GM18873 (cell line): ENCODE results near the gene AGAP4.
"Not testable (repeated sequence)": the region's sequence is repeated elsewhere in the genome, so short reads cannot be mapped to it uniquely, and the experiment has no call there.

ENCODE experiments used
- ATAC-seq: cut with Tn5 transposase; IDR thresholded peaks from one replicate; pipeline ENCODE4 v1.9.1; 2021; ENCODE audit warnings: mild to moderate bottlenecking, moderate library complexity, moderate number of reproducible peaks; ENCODE audit not compliant: unreplicated experiment, low FRiP score

Gene AGAP4

DNA sequence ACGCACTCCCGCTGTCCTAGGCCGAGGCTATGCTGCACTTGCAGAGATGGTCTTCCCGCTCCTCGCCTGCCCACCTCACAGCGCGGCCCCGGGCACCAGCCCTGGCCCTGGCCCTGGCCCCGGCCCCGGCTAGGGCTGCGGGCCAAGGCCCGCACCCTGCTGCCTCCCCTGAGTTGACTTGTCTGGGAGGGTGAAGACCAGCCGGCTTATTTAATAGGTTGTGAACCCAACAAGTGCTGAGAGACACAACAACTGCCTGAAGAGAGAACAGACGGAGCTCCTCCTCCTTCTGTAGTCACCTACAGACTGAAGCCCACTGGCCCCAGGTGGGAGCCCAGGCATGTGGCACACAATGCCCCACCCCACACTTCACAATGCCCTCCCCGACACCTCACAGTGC, at the start of gene AGAP4:
TSS of gene AGAP4 (minus strand) at position 101 of the 400 bp plus-strand sequence. CDS start 153 bp downstream, outside the sequence.
- ATAC-seq, result not testable (repeated sequence)

DNA sequence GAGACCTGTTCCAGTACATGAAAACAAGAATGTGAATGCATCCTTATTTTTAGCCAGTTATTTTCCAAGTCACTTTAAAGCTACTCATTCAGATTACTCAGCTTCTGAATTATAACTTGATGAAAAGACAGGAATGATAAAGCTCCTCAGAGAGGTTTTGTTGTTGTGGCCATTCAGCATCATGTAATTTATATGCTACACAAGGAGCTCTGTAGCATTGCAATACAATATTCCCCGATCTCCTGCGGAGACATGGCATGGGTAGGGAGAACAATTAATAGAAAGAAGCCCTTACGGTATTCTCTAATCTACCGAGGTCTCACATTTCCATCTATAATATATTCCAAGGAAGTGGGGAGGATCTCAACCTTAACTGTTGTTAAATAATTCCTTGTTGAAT, 43.4 kb upstream of the AGAP4 start:
- not testable (repeated sequence) for ATAC-seq

GRCh38 chr10:45889539-45890230, 42.4 kb upstream of the AGAP4 start:
- ATAC-seq, result not testable (repeated sequence)

DNA sequence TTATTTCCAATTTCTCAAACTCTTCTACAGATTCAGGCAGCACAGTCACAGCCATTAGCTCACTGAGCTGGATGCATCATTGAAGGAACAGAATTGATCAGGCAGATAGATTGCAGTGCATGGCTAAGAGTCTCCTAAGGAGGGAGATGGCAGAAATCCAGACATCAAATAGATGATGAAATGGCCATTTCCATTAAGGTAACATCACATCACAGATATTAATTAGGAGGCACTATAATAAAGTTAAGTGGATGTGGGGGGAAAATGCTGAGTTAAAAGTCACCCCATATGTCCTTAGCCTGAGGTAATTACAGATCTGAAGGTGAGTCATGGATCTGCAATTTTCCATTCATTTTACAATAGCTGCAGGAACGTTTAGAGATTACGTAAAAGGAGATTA, 35.6 kb upstream of the AGAP4 start:
- ATAC-seq, result not testable (repeated sequence)

- ATAC-seq, result not testable (repeated sequence)
Measured at GRCh38 chr10:45865404-45865803, 18.1 kb upstream of the AGAP4 start.

DNA sequence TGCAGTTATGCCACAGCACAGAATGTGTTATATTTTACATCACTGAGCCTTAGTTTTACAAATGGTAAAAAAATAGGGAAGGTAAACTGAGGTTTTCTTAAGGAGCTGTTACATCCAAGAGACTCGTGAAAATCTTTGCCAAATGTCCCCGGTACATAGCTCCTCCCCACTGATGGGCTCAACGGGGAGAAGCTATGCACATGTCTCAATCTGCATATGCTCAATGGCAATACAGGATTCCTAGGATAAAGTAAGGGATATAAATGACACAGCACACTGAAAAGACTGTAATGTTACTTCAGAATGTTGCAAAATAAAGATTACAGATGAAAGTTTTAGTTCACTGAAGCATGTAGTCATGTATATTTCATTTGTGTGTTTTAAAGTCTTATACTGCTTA, 17.0 kb upstream of the AGAP4 start:
- ATAC-seq, result not testable (repeated sequence)

DNA sequence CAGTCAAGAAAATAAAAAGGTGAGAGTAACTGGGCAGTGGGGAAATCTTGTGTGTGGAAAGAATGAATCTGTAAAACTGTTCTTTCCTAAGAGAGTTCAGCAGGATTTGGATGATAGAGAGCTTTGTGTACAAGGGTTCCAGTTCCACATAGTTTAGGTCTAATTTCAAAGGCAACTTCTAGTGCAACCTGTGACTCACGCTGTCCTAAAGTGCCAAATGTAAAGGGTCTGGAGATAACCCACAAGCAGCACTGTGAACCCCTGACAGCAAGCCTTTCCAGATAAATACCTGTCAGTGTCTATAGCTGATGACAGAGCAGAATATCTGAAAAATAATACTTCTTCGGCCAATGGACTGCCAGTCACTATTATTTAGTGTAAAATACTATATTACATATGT, 16.3 kb upstream of the AGAP4 start:
- ATAC-seq, result not testable (repeated sequence)

DNA sequence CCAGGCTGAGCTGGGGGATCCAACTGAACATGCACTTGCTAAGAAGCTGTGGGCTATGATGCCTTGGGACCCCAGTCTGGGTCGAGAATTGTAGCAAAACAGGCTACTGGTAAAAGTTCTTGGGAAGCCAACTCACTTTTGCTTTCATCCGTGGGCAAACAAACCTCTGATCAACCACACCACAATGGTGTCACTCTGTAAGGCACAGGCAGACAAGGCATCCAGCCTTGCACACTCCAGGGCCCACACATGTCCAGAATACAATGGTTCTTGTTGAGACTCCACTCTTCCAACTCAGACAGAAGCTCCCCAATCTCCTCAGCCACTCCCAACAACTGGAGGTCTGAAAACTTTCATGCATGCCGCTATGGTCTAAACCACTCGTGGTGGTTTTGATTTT, 10.6 kb upstream of the AGAP4 start:
- not testable (repeated sequence) for ATAC-seq

DNA sequence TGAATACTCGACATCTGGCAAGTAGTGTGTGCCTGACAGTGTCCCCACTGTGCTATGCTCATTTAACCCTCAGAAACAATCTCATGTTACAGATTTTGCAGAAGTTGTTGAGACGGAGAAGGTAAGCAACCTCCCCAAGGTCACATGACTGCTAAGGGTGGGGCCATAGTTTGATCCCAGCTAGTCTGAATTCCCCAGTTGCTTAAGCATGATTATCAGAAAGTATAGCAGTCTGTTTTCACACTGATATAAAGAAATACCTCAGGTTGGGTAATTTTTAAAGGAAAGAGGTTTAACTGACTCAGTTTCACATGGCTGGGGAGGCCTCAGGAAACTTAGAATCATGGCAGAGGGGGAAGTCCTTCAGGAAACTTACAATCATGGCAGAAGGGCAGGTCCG, 1.2 kb upstream of the AGAP4 start:
- not testable (repeated sequence) for ATAC-seq

GRCh38 chr10:45822918-45823317, 24.4 kb downstream of the AGAP4 start:
- not testable (repeated sequence) for ATAC-seq

DNA sequence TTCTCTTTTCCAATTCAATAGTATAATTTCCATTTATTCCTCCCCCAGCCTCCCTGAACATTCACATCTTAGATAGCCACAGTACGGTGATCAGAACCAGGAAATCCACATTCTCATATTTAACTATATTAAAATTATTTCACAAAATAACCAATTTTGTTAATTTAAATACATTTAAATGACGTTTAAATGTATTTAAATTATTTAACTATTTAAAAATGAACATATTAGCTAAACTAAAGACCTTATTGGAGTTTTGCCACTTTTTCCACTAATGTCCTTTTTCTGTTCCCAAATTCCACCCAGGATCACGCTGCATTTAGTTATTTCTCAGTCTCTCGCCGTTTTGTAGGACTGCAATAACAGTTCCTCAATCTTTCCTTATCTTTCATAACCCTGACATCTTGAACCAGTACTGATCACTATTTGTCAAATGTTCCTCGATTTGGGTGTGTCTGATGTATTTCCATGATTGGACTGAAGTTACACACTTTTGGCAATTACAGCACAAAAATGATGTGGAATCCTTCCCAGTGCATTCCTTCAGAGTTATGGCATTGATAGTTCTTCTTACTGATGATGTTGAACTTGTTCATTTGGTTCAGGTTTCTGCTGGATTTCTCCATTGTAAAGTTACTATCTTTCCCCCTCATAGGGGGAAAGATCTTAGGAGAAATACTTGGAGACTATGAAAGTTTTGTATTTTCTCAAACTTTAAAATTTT, 27.0 kb downstream of the AGAP4 start:
- ATAC-seq, result not testable (repeated sequence)

- no peak for ATAC-seq
Measured at GRCh38 chr10:45819552-45819951, 27.7 kb downstream of the AGAP4 start.

- ATAC-seq, result no peak
Measured at GRCh38 chr10:45817912-45818311, 29.4 kb downstream of the AGAP4 start.

- ATAC-seq, result no peak
Measured at GRCh38 chr10:45817130-45817859, 30.0 kb downstream of the AGAP4 start.

DNA sequence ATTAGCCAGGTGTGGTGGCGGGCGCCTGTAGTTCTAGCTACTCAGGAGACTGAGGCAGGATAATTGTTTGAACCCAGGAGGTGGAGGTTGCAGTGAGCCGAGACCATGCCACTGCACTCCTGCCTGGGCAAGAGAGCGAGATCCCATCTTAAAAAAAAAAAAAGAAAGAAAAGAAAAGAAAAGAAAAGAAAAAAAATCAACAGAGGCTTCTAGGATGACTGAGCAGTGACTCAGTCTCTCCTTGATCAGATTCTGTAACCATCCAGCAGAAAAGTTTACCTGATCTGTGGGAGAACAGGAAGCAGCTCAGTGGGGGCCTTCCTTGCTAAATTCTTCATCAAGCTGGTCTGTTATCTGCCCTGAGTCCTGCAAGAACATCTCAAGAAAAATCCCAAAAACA, 33.2 kb downstream of the AGAP4 start:
- ATAC-seq, result not testable (repeated sequence)

DNA sequence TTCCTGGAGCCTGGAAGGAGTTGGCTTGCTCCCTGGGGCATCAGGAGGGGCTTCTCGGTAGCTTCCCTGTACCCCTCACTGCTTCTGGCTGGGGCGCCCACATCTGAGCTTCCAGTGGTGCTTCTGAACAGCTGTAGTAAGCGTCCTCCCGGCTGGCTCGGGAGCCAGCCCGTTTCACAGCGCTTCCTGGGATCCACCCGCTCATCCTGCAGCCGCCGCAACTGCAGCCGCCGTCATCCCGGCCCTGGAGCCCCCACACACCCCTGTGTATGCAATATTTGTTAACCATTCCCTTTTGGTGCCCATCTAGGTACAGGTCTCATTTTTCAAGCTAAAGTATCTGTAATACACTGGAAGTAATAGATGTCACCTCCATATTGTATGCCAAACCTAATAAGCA, 34.3 kb downstream of the AGAP4 start:
- not testable (repeated sequence) for ATAC-seq

DNA sequence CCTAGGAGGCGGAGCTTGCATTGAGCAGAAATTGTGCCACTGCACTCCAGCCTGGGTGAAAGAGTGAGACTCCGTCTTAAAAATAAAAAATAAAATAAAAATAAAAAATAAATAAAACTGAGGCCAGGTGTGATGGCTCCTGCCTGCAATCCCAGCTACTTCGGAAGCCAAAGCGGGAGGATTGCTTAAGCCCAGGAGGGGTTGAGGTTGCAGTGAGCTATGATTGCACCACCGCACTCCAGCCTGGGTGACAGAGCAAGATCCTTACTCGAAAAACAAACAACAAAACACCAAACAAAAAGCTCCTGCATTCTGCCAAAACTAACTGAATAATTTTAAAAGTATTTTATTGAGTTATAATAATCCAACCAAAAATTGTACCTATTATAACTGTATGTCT, 36.2 kb downstream of the AGAP4 start:
- no peak for ATAC-seq

DNA sequence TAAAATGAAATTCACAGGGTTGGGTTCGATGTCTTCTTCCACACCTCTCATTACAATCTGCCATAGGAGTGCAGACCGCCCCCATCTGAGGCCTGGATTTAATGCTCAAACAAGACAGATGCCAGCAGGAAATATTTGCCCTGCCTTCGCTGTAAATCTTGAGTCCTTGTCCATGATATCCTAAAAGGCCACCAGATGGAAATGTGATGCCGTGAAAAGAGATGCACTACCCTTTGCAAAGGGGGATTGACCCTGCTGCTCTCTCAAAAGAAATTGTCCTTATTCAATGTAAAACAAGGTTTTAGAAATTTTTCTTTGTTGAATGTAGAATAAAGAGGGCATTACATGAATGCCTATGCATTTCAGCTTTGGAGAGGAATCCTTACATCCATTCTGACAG, 37.5 kb downstream of the AGAP4 start:
- no peak for ATAC-seq

DNA sequence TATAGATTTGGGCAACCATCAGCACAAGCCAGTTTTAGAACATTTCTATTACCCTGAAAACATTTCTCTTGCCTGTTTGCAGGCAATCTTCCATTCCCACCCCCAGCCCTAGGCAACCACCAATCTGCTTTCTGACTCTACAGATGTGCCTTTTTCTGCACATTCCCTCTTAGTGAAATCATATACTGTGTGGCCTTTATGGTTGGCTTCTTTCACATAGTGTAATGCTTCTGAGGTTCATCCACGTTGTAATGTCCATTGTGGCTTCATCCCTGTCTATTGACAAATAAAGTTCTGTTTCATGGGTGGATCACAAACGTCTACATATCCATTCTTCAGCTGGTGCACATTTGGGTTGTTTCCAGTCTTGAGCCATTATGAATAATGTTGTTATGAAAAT, 42.3 kb downstream of the AGAP4 start:
- ATAC-seq, result not testable (repeated sequence)

DNA sequence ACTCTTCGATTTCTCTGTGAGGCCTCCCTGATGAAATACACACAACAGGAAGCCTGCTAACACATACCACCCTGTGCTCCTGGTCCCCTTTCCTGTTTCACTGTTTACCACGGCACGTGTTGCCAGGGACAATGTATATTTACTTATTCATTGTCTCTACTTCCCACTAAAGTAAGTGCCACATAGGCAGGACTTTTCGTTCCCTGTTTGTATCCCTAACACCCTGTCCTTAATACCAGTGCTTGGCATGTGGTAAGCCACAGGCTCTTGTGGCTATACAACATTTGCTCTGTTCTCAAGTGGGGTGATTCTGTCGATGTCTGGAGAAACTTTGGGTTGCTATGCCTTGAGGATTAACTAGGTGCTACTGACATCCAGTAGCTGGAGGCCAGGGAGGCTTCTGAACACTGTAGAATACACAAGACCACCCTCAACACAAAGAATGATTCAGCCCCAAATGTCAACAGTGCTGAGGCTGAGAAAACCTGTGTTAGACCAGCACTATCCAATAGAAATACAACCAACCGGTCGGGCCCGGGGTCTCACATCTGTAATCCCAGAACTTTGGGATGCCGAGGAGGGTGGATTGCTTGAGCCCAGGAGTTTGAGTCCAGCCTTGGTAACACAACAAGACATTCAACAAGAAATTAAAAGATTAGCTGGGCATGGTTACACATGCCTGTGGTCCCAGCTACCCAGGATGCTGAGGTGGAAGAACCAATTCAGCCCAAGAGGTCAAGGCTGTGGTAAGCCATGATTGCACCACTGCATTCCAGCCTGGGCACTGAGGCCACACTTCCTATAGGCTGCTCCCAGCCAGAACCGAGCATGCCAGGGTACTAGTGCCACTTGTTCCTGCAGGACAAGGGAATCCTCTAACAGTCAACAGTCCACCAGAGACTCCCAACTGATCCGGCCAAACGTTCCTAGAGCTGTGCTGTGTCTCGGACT, 44.0 kb downstream of the AGAP4 start:
- not testable (repeated sequence) for ATAC-seq
